ENCODE data around the gene GPR153.

Gene GPR153

DNA sequence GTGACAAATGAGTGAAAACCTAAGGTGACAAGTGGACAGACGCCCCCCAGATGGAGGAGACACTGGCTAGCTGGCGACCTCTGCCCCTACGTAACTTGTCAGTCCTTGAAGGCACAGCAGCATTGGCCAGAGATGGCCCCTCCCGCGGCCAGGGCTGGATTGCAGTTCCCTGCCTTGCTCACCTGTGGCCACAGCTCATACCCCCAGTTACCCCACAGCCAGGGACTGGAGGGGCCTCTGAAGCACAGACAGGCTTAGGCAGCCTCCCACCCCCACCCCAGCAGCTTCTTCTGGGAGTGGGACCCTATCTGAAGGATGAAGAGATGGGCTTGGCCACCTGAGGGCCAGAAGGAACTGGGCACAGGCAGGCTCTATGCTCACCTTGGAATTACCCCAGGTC, 13.2 kb downstream of the GPR153 start:
- no peak for DNase-seq

DNA sequence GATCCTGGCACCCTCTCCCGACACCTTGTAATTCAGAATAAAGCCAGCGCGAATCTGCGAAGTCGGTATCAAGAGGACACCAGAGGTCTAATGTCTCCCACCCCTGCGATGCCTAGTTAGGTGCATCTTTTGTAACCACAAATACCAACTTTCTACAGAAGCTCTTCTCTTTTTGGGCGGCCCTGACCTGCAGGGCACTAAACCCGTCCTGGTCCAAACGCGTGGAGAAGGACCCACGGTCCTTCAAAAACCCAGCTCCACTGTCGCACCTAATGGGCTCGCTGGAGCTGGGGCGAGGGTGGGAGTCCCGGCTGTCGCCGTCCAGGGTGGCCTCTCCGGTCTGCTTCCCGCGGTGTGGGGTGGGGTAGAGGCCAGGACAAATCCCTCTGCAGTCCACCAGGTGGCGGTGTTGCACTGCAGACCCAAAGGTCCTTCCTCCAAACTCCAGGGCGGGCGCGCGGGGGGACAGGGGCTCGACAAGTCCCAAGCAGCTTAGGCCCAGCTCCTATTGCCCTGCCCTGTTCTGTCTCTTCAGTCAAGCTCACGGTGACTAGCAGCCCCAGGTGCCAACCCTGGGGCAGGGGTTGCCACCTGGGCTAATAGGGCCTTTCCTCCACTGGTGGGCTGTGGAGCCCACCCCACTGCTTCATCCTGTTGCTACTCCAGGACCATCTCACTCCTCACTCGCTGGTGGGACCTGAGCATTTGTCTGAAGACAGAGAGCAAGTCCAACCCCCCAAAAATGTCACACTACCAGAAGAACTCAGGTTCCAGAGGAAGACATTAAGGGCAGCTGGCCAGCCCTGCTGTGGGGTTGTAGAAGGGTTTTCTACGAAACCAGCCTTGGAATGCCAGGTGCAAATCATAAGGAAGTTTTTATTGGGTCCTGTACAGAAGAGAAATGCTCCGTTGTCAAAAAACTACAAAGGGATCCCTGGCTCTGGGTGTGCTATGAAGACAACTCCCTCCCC, 14.1 kb downstream of the GPR153 start:
- DNase-seq = peak; percentile 72

DNA sequence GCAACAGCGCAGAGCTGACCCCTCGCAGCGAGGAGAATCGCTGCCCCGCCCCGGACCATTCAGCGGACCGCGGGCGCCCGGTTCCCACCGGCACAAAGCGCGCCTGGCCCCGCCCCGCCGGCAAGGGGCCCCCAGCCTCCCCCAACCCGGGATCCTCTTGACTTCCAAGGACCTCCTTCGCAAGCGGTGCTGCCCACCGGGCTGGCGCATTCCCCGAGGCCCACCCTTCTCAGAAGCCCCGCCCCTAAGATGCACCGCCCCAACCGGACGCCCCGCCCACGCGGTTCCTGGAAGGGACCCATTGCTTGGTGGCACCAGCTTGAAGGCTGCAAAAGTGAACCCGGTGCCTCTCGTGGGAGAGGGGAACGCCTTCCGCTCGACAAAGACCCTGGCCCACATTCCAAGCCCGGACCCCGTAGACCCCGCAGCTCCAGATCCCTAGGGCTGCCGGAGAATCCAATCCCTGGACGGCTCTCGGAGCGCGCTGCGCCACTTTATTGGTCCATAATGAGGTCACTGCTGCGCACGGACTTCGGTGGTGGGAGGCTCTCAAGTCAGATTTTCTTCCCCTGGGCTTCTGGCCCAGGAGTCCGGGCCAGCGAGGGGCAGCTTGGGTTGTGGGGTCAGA, 14.9 kb downstream of the GPR153 start:
- no peak for DNase-seq

DNA sequence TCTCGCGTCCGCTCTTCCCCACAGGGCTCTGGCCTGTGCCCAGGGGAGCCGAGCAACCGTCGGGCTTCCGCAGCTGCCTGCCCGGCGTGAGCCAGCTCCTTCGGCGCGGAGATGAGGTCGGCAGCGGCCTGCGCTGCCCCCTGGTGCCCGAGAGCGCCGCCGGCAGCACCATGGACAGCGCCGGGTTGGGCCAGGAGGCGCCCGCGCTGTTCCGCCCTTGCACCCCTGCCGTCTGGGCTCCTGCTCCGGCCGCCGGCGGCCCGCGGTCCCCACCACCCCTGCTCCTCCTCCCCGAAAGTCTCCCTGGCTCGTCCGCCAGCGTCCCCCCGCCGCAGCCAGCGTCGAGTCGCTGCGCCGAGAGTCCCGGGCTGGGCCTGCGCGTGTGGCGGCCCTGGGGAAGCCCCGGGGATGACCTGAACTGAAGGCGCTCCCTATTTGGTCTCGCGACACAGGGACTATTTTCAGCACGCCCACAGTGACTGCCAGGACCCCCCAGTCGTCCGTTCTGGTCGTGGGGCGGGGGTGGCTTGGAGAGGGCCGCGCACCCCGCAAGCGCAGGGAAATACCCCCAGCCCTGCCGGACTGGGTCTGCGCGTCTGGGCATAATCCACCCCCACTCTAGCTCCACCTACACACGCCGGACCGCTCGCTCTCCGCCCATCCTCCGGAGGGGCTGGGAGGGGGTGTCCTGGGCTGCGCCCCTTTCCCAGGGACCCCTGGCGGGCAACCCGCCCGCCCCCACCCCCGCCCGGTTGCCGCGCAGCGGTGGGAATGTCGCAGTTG, 15.6 kb downstream of the GPR153 start:
- DNase-seq = peak; percentile 79

DNA sequence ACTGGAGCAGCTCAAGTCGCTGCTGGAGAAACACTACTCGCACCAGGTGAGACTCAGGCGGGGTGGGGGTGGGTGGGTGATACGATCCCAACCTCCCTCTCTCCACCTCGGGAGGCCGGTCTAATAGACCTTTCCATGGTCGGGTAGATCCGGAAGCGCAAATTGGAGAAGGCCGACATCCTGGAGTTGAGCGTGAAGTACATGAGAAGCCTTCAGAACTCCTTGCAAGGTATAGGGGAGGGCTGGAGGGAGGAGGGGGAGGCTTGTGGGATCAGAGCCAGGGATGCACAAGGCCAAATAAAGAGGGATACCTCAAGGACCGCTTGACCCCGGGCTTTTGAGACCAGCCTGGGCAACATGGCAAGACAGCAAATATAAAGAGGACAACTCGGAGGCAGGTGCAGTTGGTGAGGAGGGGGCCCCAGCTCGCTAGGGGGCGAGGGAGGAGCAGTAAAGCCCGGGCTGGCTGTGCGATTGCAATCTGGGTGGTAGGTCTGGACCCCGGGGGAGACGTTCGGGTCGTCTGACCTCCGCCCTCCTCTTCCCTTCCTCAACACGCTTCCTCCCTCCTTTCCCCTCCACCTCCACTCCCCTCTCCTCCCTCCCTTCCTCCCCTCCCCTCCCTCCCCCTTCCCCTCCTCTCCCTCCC, 16.4 kb downstream of the GPR153 start:
- DNase-seq = no peak

DNA sequence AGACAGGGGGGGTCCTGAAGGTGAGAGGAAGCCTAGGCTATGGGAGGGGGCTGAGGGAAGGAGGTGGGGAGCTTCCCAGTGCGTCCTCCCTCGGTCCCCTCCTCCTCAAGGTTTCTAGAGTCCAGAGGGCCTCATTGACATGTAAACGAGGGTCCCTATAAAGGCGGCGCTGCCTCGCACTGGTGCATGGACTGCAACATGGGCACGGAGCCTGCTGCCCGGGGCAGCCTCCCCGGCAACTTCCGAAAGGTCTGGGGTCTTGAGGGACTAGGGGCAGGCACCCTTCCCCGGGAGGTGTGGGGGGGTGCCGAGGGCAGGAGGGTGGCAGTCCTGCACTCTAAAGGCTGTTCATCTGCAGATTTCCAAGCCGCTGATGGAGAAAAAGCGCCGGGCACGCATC, 16.9 kb downstream of the GPR153 start, which contains the start of gene HES3:
Gene HES3 (plus strand): TSS at position 187 of the 400 bp plus-strand sequence. CDS start 187 bp downstream, at position 374.
- DNase-seq = no peak

DNA sequence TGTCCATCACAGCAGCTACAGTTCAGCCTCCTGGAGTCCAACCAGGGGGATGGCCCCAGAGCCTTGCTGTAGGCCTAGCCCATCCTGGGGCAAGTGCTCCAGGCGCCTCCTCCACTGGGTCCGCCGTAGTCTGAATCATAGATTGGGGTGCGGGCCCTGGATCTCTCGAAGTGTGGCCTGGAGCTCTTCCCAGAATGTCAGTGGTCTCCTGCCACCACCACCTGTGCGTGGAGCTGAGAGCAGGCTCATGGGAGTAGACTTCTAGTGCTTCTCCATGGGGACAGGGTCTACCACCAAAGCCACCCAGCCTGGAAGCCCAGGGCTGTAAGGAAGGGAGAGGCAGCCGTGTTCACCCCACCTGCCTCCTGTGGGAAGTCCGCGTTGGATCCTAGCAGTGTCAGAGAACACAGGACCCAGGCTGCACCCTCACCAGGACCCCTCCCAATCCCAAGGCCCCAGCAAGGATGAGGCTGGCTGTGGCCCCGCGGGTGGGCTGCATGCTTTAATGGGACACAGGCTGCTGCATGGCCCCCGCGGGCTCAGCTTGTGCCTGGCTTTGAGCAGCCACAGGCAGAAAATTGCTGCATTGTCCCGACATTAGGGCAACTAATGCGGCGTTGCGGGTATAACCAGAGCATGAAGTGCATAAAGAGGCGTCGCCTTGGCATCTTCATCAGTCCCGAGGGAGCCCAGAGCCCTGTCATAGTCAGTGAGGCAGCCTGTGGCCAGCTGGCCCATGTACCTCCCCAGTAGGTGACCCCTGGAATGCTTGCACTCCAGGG, 17.7 kb downstream of the GPR153 start:
- no peak for DNase-seq

DNA sequence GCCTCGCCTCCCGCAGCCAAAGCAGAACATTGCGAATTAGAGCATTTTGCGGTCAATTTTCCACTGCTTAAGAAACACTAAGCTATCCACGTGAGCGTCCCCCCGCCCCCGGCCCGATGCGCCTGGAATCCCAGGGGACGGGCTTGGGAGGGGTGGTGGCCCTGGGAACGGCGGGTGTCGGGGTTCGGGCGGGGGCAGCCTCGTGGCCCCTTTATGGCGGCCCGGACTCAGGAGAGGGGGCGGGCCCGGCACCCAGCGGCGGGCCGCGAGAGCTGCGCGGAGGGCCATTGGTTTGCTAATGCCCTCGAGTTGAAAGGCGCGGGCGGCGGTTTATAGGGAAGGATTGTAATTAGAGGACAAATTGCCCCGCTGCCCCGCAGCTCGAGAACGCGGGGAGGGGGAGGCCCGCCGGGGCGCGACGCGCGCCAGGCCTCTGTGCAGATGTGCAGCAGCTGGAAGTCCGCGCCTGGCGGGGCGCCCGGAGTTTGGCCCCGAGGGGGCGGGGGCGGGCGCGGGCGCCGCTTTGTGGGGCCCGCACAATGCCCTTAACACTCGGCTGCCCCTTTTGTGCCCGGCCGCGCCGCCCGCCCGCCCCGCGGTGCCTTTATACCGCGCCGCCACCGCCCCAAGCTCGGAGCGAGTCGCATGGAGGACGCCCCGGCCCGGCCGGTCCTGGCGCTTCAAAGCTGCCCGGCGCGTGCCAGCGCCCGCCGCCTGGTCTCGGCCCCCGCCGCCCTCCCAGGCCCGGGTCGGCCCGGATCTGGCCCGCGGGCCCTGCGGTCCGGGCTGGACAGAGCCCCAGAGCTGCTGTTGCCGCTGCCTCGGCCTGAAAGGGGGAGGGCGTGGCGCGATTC, 18.8 kb downstream of the GPR153 start:
- DNase-seq = no peak

DNA sequence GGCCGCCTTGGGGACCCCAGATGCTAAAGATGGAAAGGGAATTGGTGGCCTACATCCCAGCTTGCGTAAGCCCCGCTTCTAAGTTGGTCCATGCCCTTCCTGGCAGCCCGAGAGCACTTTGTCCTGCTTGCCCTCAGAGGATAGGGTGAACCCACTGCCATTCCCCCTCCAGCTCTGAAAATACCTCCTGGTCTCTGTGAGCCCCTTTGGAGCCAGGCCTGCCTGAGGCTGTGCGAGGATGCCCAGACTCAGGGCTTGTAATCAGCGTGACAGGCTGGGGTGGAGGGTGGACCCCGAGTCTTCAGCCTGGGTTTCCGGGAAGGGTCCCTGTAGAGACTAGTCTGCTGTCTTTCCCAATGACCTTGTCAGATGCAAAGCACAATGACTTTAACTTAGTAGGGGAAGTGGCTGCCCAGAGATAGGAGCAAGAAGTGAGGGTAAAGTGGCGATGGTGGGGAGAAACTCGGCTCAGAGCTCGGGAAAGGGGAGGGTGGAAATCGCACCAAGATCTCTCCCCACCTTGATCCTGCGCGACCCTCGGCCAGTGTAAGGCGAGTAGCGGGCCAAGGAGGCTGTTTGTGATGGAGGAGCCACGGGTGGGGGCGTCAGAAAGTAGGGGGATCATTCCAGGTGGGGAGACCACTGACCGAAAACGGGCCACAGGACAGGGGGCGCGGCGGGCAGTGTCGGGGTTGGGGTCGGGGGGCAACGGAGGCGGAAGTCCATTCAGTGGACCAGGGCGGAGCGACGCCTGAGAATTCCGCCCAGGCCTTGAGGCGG, 19.6 kb downstream of the GPR153 start:
- no peak for DNase-seq

DNA sequence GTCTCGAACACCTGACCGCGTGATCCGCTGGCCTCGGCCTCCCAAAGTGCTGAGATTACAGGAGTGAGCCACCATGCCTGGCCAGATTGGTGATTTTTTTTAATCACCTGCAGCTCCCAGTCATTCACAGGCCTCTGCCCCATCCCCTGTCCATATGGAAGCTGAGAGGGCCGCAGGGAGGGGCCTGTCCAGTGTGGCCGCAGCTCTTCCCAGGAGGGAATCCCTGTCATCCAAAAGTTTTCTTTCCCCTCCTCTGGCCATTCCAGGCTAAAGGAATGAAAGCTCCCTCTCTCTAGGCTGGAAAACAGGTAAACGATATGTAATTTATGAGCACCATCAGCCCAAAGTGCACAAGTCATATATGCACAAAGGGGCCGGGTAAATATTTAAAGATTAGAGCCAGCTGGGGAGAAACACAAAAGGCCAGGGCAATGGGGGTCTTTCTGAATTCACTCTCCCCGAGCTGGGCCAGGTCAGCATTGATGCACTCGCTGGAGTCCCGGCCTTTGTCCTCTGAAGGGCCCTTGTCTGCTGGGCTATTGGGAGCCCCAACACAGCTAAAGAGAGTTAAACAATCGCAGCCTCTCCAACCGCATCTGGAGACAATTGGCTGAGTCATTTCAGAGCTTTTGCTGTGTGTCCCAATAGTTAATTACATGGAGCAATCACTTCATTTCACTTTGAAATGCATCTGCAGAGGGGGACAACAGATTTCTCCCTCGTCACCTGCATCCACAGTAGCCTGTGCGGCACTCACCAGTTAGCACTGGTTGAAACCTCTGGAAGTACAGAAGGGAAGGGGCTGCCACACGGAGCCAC, 20.7 kb downstream of the GPR153 start:
- peak; percentile 45 for DNase-seq

DNA sequence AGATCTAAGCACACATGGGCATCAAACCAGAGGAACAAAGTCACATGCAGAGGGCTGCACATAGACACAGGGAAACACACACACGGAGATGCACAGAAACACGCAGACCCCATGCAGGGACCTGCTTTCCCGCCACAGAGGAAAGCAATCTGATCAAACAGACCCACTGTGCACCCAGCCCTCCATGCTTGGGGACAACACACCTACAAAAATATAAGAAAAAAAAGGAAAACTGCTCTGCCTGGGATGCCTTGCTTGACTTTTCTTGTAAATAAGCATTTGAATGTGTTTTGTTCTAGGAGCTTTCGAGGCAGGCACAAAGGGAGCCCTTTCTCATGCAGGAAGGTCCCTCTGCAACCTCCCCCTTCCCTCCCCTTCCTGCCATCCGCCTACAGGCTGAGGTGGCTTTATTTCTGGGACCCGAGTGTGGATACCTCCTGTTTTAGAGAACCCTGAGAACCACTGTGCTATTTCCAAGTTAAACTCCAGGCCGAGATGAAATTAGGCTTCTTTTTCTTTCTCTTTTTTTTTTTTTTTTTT, 21.6 kb downstream of the GPR153 start:
- no peak for DNase-seq

DNA sequence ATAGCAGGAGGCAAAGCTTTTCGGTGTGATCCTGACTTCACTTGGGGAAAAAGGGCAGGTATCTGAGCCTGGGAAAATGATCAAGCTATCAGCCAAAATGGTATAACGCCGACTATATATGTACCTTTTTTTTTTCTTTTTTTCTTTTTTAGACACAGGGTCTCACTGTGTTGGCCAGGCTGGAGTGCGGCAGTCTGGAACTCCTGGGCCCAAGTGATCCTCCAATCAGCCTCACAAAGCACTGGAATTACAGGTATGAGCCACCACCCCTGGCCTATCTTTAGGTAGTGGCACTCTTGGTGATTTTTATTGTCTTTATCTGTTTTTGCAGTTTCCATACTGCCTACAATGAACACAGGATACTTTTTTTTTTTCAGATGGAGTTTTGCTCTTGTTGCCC, 23.8 kb downstream of the GPR153 start:
- no peak for DNase-seq

DNA sequence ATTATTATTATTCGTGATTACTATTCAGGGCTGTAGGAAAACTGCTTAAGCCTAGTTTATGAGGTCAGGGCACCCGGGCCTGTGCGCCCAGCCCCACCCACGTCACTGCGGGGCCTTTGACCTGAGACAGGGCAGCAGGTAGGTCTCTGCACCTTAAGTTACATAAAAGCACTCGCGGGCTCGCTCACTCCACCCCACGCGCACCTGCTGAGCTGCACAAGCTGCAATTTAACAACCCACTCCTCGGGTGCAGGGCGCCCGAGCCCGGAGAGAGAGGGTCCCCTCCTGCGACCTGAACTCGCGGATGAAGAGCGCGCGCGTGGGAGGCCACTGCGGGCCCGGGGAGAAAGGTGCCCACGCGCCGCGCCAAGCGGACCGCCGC, 25.6 kb downstream of the GPR153 start:
- DNase-seq = no peak

DNA sequence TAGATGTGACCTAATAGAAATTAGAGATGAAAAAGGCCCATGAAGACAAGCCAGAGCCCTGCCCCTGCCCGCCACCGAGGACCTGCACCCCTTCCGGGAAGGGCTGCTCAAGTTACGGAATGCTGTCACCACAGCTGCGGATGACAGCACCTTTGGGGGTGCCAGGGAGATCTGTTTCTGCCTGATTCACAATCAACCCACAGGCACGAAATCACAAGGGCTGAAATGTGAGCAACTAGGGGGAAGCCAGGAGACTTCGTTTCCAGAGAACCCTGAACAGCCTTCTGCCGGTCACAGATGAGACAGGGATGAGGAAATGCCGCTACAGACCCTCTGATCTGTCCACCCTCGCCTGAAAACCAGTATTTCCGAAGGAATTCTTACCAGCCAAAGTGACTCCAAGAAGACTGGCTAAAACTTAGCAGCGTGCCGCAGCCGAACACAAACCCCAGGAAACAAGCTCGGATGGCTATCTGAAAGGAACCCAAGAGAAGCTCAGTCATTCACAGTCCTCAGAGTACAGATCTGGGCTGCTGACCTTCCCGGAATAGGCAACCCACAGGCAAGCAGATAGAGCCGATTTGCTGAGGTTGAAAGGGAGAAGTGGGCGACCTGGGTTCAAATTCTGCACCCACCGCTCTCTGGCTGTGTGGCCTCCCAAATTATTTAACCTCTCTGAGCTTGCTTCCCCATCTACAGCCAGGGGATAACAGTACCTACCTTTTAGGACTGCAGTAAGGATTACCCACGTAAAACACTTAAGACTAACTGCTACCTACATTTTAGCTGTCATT, 26.2 kb downstream of the GPR153 start:
- no peak for DNase-seq

DNA sequence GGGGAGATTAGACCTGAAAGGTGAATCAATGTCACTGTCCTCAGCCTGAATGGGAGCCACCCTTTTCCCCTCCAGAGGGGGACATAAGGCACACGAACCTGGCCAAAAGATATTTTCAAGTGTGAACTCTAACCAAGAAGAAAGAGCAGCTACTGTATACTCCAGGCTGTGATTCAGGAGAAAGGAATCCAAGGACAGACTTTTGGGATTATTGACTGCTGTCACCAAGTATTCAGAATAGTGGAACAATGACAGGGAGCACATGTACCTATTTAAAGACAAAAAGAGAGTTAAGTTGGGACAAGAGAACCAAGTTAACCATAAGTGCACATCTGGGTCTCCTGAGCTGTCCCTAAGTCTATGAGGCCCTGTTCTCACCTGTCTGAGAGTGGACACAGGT, 27.5 kb downstream of the GPR153 start:
- no peak for DNase-seq

DNA sequence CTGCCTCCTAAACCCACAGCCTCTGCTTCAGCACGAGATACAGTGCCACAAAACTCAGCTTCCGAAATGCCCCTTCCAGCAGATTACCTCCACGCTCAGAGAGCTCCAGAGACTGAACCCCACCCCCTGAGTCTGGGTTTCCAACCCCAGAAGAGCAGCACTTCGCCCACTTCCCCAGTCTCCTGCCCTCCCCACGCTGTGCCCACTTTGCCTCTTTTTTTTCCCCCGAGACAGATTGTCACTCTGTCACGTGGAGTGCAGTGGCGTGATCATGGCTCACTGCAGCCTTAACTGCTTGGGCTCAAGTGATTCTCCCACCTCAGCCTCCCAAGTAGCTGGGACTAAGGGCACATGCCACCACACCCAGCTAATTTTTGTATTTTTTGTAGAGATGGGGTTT, 35.2 kb downstream of the GPR153 start:
- no peak for DNase-seq

DNA sequence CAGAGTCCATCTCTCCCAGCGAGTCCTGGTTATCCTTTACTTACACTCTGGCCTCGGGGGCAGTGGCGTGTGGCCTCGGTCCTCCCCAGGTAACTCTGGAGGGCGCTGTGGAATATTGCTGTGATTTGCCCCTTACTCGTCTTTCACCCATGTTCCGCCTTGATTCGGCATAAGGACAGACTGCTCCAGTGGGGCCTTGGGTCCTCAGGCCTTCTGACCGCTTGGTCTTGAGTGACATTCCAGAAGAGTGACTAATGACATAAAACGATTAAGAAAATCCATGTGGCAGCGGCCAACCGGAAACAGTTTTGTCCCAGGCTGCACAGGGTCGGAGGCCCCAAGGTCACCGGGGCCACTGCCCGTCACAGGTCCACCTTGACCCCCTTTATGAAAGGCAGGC, 36.2 kb downstream of the GPR153 start:
- DNase-seq = no peak

DNA sequence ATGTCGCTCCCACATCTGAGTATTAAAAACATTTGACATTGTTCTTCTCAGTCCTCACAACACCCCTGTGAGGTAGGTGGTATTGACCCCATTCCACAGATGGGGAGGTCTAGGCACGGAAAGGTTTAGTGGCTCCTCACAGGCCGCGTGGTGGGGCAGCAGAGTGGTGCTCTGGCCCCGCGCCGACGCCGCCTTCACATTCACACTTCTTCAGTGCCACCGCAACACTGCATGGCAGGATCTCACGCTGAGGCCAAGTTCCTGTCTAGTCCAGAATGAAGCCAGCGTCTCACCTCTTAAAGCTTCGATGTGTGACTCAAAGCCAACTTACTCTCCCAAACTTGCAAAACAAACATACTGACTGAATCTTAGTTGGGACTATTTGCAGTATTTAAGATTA, 37.3 kb downstream of the GPR153 start:
- no peak for DNase-seq
